Fibroblast of skin of right quadriceps (primary cell): ENCODE data around the gene MYBPH.
A peak's percentile ranks its signal among the peaks of the same experiment; 100 is the strongest.

ENCODE experiments used
- DNase-seq: peaks from one replicate; pipeline ENCODE4 v3.0.0-alpha.2; 2013

MYBPH gene

GRCh38 chr1:203175237-203175826 lies at the start of gene MYBPH:
Gene MYBPH, minus strand, starts transcription at chr1:203175826. Its CDS starts 71 bp downstream, at chr1:203175755.
- no peak for DNase-seq

- no peak for DNase-seq
Measured at GRCh38 chr1:203225071-203225470, 49.4 kb upstream of the MYBPH start.

DNA sequence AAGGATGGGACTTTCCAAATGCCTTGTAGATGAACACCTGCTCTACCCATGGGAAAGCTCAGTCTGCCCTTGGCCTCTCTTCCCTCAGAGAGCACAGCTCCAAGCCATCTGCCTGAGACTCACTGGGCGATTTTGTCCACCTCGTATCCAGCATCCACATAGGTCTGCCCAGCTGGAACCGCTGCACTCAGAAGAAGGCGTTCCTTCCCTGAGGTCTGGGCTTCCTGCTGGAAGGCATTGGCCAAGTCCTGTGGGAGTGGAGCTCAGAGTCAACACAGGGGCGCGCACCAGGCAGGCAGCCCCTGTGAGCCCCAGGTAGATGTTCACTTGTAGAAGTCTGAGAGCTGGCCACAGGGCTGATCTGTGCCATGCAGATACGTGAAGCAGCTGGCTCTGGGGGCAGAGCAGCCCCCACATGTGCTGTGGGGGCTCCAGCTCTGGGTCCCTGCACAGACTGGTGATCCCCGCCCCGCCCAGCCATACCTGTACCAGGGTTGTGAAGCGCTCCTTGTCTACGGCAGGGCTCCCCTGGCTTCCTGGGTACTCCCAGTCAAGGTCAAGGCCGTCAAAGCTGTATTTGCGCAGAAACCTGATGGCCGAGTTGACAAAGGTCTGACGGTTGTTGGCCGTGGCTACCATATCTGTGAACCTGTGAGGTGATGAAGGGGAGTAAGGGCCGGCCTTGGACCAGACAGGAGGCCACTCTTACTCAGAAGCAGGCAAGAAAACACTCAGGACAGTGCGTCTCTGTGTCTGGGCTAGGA lies 47.6 kb upstream of the MYBPH start:
- DNase-seq = no peak

GRCh38 chr1:203219934-203220333 lies 44.3 kb upstream of the MYBPH start:
- no peak for DNase-seq

DNA sequence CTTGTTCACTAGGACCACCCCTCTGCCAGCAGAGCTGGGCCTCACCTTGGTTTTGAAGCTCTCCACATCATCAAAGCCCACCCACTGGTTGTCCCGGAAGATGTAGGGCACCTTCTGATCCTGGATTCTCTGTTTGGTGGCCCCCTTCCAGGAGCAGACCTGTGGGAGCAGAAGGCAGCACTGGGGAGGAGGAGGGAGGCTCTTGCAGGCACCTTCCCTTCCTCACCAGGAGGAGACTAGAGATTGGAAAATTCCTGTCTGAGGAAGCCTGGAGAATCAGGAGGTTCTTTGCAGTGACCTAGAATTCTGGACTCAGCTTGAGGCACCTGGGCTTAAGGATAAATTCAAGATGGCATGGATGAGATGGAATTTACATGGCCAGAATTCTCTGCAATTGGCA lies 43.5 kb upstream of the MYBPH start:
- DNase-seq = no peak

DNA sequence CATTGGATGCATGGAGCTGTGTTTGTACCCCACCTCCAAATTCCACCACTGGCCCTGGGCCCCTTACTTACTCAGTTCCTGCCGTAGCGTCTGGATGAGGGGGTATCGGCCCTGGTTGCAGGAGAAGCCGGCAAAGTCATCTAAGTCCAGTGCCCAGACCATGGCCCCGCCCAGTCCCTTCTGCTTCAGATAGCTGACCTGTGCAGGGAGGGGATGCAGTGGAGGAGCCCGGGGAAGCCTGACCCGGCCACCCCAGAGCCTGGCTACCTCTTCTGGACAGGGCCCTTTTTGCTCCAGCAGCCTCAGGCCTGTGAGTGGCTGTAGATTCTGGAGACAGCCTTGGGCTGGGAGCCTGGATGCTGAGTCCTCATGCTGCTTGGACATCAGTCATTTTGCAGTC lies 42.0 kb upstream of the MYBPH start:
- no peak for DNase-seq

GRCh38 chr1:203217139-203217655 lies 41.6 kb upstream of the MYBPH start:
- DNase-seq = no peak

GRCh38 chr1:203216274-203217138 lies 40.9 kb upstream of the MYBPH start:
- DNase-seq = peak; percentile 60

GRCh38 chr1:203215573-203215972 lies 39.9 kb upstream of the MYBPH start:
- DNase-seq = no peak

DNA sequence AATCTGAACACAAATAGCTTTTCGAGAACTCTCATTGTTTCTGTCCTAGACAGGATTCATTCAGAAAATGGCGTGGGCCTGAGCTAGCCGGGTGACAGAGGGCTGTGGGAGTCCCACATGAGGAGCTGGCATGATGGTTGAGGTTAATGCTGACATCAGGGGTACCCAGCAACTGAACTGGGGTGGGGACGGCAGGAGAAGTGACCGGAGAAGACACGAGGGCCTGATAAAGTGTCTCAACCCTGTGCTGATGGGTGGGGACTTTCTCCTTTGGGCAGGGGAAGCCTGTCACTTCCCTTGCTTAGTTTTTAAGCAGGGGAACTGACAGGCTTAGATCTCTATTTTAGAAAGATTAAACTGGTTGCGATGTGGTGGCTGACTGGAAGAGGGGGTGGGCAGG lies 39.2 kb upstream of the MYBPH start:
- no peak for DNase-seq

GRCh38 chr1:203213126-203213525 lies 37.5 kb upstream of the MYBPH start:
- no peak for DNase-seq

DNA sequence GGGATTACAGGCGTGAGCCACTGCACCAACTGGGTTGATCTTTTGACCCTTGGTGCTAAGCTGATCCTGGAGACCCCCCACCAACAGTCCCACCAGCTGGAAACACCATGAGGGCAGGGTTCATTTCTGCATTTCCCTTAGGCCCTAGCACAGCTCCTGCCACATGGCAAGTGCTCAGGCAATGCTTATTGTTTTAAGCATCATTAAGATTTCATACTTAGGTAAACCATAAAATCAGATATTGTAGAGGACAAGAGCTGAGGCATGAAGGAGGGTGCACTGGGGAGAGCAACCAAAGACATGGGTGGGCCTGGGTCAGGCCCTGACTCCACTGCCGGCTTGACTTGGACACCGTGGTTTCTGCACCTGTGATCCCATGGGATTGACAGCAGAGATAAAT lies 36.2 kb upstream of the MYBPH start:
- DNase-seq = no peak

GRCh38 chr1:203210988-203211387 lies 35.4 kb upstream of the MYBPH start:
- no peak for DNase-seq

DNA sequence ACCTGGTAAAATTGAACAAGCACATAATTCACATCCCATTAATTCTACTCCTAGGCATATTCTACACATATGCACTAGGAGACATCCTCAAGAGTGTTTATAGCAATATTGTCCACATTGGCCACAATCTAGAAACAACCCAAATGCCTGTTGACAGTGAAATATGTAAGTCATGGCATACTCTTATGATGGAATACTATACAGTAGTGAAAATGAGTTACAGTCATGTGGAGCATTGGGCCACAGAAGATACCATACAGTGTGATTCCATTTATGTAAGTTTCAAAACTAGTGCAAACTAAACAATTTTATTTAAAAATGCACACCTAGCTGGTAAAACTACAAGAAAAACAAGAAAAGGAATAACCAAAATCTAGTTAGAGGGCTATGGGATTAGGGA lies 34.7 kb upstream of the MYBPH start:
- no peak for DNase-seq

DNA sequence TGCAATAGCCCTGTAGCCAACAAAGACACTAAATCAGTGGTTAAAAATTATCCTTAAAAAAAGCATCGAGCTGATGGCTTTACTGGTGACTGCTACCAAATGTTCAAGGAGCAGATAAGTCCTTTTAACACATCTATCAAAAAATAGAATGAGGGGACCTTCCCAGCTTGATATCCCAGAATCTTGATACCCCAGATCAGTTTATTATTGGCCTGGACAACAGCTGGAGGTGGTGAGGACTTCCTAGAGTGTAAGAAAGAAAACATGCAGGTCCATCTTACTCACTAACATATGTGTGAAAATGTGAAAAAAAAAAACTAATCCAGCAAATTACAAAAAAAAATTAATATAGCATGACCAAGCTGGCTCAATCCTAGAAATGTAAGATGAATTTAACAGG lies 32.6 kb upstream of the MYBPH start:
- DNase-seq = no peak

DNA sequence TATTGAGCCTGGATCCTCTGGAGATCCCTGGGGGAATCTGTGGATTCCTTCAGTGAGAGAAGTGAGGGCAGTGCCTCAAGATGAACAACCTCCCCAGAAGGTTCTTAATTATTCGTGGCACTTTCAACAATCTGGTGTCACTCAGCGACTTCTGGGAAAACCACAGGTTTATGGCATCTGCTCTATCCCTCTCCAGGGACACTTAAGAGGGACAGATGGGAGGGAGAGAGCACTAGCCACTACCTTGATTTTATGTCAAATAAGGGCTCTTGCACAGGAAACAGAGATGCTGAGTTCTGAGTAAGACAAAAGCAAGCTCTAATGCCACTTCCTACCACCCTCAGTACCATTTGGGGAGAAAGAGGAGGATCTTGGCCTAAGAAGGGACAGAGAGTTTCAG lies 32.1 kb upstream of the MYBPH start:
- no peak for DNase-seq

DNA sequence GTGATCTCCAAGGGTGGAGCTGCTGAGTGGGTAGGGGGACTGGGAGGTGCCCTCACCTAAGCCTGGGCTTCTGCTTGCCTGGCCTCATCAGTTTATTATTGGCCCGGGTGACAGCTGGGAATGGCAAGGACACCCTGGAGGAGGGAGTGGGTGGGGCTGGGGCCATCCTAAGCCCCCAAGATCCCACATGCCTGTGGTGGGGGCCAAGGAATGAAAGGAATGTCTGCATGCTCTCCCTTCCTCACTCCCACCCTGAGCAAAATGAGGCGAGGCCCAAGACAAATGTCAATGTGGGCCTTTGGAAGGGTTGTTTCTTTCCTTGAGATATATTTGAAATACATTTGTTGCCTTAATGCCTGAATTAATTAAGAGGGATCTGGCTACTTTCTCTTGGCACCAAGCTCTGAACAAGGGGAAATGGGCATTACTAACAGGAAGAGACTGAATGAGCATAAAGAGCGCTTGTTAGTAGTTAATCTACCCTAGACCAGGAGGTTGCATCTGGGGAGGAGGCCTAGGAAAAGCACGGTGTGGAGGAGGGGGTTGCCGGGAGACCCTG lies 30.6 kb upstream of the MYBPH start:
- peak; percentile 14 for DNase-seq

DNA sequence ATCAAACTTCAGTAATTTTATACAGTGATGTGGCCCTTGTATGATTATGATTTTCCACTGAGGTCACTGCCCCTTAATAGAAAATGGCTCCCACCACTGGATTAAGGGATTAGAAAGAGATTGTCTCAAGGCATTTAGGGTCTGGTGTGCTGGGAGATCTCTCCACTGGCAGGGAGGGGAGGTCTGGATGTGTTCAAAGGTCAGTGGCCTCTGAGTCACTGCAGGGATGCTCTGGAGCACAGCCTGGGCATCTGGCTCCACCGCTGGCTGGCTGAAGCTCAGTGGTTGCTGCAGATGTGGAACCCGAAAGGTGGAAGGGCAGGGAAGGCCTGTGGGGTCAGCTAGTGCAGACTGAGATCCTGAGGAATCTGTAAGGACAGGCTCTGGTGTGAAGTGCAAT lies 29.1 kb upstream of the MYBPH start:
- DNase-seq = no peak

- peak; percentile 72 for DNase-seq
Measured at GRCh38 chr1:203202431-203203245, 27.0 kb upstream of the MYBPH start.

GRCh38 chr1:203201516-203202205 lies 26.0 kb upstream of the MYBPH start:
- no peak for DNase-seq

- DNase-seq = no peak
Measured at GRCh38 chr1:203200916-203201315, 25.3 kb upstream of the MYBPH start.
